Breast epithelium (tissue), 3 donors: ENCODE results near the gene PBOV1.

Experiments
- POLR2A ChIP-seq: fragments of 450-650 bp; IDR thresholded peaks from one replicate; pipeline ENCODE4 v1.6.1; 2016; ENCODE audit warnings: antibody characterized with exemption, mild to moderate bottlenecking, moderate library complexity
- TF ChIP-seq, protein P1 (sequence below), 3 donors: fragments of 450-650 bp; IDR thresholded peaks; one replicate each; pipeline ENCODE4 v1.5.1; 2016 to 2017; ENCODE audit warnings: antibody characterized with exemption in 3 of 3, mild to moderate bottlenecking in 3 of 3, moderate library complexity in 3 of 3

DNA sequence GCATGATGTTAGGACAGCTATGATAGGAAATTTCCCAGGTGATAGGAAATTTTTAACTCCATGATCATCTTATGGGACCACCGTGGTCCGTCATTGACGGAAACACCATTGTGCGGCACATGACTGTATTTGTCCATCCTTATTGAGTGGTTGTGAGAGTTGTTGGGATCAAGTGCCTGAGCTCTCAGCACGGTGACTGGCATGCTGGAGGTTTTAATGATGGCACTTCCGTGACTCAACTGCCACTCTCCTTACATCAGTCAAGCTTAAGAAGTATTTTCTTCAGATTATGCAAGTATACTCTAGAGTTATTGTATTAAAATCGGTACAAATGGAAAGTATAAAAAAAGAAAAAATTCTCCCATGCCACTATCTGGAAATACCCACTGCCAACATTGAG is 20.7 kb downstream of the PBOV1 start:
- TF ChIP-seq, protein P1, sequence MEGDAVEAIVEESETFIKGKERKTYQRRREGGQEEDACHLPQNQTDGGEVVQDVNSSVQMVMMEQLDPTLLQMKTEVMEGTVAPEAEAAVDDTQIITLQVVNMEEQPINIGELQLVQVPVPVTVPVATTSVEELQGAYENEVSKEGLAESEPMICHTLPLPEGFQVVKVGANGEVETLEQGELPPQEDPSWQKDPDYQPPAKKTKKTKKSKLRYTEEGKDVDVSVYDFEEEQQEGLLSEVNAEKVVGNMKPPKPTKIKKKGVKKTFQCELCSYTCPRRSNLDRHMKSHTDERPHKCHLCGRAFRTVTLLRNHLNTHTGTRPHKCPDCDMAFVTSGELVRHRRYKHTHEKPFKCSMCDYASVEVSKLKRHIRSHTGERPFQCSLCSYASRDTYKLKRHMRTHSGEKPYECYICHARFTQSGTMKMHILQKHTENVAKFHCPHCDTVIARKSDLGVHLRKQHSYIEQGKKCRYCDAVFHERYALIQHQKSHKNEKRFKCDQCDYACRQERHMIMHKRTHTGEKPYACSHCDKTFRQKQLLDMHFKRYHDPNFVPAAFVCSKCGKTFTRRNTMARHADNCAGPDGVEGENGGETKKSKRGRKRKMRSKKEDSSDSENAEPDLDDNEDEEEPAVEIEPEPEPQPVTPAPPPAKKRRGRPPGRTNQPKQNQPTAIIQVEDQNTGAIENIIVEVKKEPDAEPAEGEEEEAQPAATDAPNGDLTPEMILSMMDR (IDR thresholded peaks at IDR 0.05) = no peak
- TF ChIP-seq POLR2A = no peak
